T-cell (primary cell): ENCODE measurements around the gene BLTP2. TPM values are rescaled to one million over a fixed set of nuclear protein-coding genes. Genes with fewer than 3 reads are reported as not detected.

Source experiments
- ATAC-seq, 4 experiments: fragments of 200-7000 bp in 3 of 4; fragments of 150-1000 bp in 1 of 4; cut with Tn5 transposase; replicated peaks in 1 of 4; 1 replicate in 3 of 4; 2 replicates in 1 of 4; pipeline ENCODE4 v1.10.0; 2021; ENCODE audit warnings: moderate library complexity in 3 of 4, mild to moderate bottlenecking in 2 of 4, moderate number of reproducible peaks in 1 of 4
- CTCF ChIA-PET, 2 donors: fragments of 300-600 bp; sonication (Branson Sonifier 250); formaldehyde crosslinking; loops; one replicate each; lab custom pipeline; 2022; ENCODE audit warnings: antibody characterized with exemption in 2 of 2; lab: Charles Lee
- POLR2A ChIA-PET, 2 donors: fragments of 300-600 bp; sonication (Branson Sonifier 250); formaldehyde crosslinking; loops; one replicate each; lab custom pipeline; 2022; ENCODE audit warnings: antibody characterized with exemption in 2 of 2; lab: Charles Lee
- DNase-seq, 35 experiments: peaks; one replicate each; pipeline versions ENCODE4 v3.0.0 to v3.0.0-alpha.2; 2013 to 2023
- H3K27ac ChIP-seq: one replicate; pipeline ENCODE4 v1.5.1; 2013; ENCODE audit warnings: low read length
- H3K27me3 ChIP-seq, 2 experiments: replicated peaks in 1 of 2; 1 replicate in 1 of 2; 2 replicates in 1 of 2; pipeline versions ENCODE4 v1.6.1 to v1.7.0; 2013; ENCODE audit warnings: low read length in 1 of 2, mixed read lengths in 1 of 2; ENCODE audit not compliant: control insufficient read depth in 2 of 2, insufficient read depth in 2 of 2; ENCODE audit errors: extremely low read depth in 1 of 2
- H3K36me3 ChIP-seq, 2 donors: 1 replicate in 1 of 2; 2 replicates in 1 of 2; pipeline versions ENCODE4 v1.6.1 to v1.7.0; 2013; ENCODE audit warnings: low read length in 1 of 2; ENCODE audit not compliant: control insufficient read depth in 2 of 2, insufficient read depth in 1 of 2; ENCODE audit errors: extremely low read depth in 1 of 2
- H3K4me1 ChIP-seq, 2 experiments: 1 replicate in 1 of 2; 2 replicates in 1 of 2; pipeline versions ENCODE4 v1.6.1 to v1.7.0; 2013; ENCODE audit warnings: low read length in 2 of 2, mixed read lengths in 1 of 2; ENCODE audit not compliant: insufficient read depth in 2 of 2, control insufficient read depth in 1 of 2; ENCODE audit errors: extremely low read depth in 1 of 2
- H3K4me3 ChIP-seq, 2 donors: 1 replicate in 1 of 2; 2 replicates in 1 of 2; pipeline versions ENCODE4 v1.5.1 to v1.7.0; 2013; ENCODE audit warnings: mild to moderate bottlenecking in 2 of 2, low read length in 1 of 2, moderate library complexity in 1 of 2; ENCODE audit not compliant: control insufficient read depth in 1 of 2; ENCODE audit errors: extremely low read depth in 1 of 2
- H3K9me3 ChIP-seq: 2 replicates; pipeline ENCODE4 v1.7.0; 2013
- H3K27ac Mint-ChIP-seq, 2 donors: one replicate each; pipeline ENCODE4 v1.8.0; 2020 to 2021; ENCODE audit warnings: mild to moderate bottlenecking in 2 of 2, mixed read lengths in 2 of 2
- H3K27me3 Mint-ChIP-seq, 2 donors: one replicate each; pipeline ENCODE4 v1.8.0; 2021 to 2022; ENCODE audit warnings: mixed read lengths in 2 of 2
- H3K36me3 Mint-ChIP-seq: one replicate; pipeline ENCODE4 v1.8.0; 2021; ENCODE audit warnings: mixed read lengths
- H3K4me1 Mint-ChIP-seq, 3 donors: one replicate each; pipeline ENCODE4 v1.8.0; 2020 to 2022; ENCODE audit warnings: mixed read lengths in 3 of 3, mild to moderate bottlenecking in 1 of 3
- H3K4me3 Mint-ChIP-seq, 3 donors: one replicate each; pipeline ENCODE4 v1.8.0; 2020 to 2022; ENCODE audit warnings: mild to moderate bottlenecking in 3 of 3, mixed read lengths in 3 of 3, moderate library complexity in 3 of 3
- H3K9me3 Mint-ChIP-seq, 3 donors: one replicate each; pipeline ENCODE4 v1.8.0; 2020 to 2022; ENCODE audit warnings: mixed read lengths in 3 of 3
- WGBS: methylation state at CpG from one replicate; pipeline ENCODE4 v1.1.5; 2013; ENCODE audit warnings: missing lambda C conversion rate; ENCODE audit not compliant: insufficient coverage; 5-methylcytosine and 5-hydroxymethylcytosine counted together
- total RNA-seq, 35 experiments: library from RNA in 6 of 35; stranded (reverse) in 6 of 35; fragments of 120-200 nt in 1 of 35; gene quantifications; one replicate each; pipeline versions ENCODE4 v1.2.1 to v1.2.4 and lab custom pipeline; 2013 to 2026

BLTP2 gene
- total RNA-seq, 5 donors from 2014 or later (not counting 1 experiment from before 2014, with no cell fraction given) = 129 to 156 (median 138) TPM

DNA sequence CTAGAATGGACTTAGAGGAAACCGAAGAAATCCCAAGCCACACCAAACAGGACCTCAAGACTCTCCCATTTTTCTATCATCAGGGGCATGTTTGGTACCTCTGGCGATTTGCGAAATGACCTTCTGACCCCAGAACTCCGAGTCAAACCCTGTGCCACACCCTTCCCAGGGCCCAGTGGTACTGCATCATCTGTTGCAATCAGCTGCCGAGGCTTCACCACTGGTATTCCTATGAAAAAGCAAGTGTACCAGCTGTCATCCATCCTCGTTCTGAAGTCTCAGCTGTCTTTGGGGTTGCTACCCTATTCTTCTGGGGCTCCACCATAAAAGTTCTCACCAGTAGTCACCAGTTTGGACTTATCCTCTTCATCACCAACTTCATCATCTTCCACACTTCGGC lies 28.7 kb downstream of the BLTP2 start:
- Mint-ChIP-seq H3K36me3 (peaks cover 51% of the 10 kb centered on the region), H3K4me1 (peaks cover 4 to 9% (median 8%) of the 10 kb centered on the region in 3 donors), H3K9me3 (no peaks in the 10 kb centered on the region), H3K4me3 (no peak overlapping the region), H3K27ac (no peak overlapping the region), H3K27me3 (no peaks in the 10 kb centered on the region)
- CTCF ChIA-PET = interaction anchor here in 1 of 2 donors (0.5 to 0.6 kb wide), 2 partner anchors 110 to 225 kb away, joined by 3 read pairs; partner anchors contain the start of gene TLCD1
- POLR2A ChIA-PET = interaction anchor here (0.6 kb wide), 2 partner anchors 20 to 63 kb away, joined by 3 read pairs; no protein-coding TSS in a partner anchor
- Histone ChIP-seq H3K27ac (no peak overlapping the region), H3K27me3 (no peaks in the 10 kb centered on the region), H3K4me1 (no peaks in the 10 kb centered on the region), H3K4me3 (no peak overlapping the region), H3K9me3 (no peaks in the 10 kb centered on the region), H3K36me3 (peaks cover 27 to 72% of the 10 kb centered on the region in 2 donors)
- ATAC-seq (no peak), DNase-seq (no peak)
- 94% methylated on average over 6 of the region's 7 CpGs for WGBS

DNA sequence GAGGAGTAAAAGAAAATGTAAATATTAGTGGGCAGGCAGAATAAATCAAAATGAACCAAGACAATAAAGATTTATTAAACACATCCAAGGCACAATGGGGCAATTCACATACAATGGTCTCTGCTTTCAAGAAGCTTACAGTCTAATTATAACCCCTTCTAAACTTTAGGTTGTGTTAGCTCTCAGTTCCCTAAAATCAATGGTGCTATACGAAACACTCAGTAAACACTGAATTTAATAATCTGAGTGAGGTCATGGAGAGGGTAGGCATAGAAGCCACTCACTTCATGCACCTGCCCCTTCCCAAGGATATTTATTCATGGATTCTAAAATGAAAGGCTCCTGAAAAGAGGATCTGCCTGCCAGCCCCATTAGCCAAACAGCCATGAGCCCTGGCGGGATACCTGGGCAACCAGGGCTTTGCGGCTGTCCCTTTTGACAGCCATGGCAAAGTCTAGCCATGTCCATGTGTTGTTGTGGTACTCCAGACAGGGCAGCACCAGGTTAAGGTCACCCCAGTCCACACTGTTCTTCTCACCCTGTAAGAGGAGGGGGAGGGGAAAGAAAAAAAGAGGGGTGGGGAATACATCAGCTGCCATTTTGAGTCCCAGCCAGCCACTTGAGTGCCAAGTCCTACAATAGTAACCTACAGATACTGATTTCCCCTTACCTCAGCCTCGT lies 29.6 kb downstream of the BLTP2 start:
- H3K4me1 Mint-ChIP-seq = peaks cover 4 to 9% (median 8%) of the 10 kb centered on the region in 3 donors
- ChIA-PET CTCF (interaction anchor here in 1 of 2 donors (0.7 kb wide), 1 partner anchor 454 kb away, joined by 3 read pairs; no protein-coding TSS in a partner anchor), POLR2A (interaction anchor here (0.6 kb wide), 2 partner anchors 19 to 64 kb away, joined by 3 read pairs; no protein-coding TSS in a partner anchor)
- H3K9me3 Mint-ChIP-seq = no peaks in the 10 kb centered on the region
- WGBS = 100% methylated on average over 2 of the region's 4 CpGs
- H3K9me3 ChIP-seq = no peaks in the 10 kb centered on the region
- H3K27ac ChIP-seq = no peak overlapping the region
- no peak overlapping the region for H3K4me3 ChIP-seq
- DNase-seq (no peak), ATAC-seq (no peak)
- H3K36me3 Mint-ChIP-seq = peaks cover 42% of the 10 kb centered on the region
- no peak overlapping the region for H3K4me3 Mint-ChIP-seq
- peaks cover 24 to 63% of the 10 kb centered on the region in 2 donors for H3K36me3 ChIP-seq
- no peaks in the 10 kb centered on the region for H3K27me3 ChIP-seq
- H3K27ac Mint-ChIP-seq = no peak overlapping the region
- H3K4me1 ChIP-seq = no peaks in the 10 kb centered on the region
- H3K27me3 Mint-ChIP-seq = no peaks in the 10 kb centered on the region

DNA sequence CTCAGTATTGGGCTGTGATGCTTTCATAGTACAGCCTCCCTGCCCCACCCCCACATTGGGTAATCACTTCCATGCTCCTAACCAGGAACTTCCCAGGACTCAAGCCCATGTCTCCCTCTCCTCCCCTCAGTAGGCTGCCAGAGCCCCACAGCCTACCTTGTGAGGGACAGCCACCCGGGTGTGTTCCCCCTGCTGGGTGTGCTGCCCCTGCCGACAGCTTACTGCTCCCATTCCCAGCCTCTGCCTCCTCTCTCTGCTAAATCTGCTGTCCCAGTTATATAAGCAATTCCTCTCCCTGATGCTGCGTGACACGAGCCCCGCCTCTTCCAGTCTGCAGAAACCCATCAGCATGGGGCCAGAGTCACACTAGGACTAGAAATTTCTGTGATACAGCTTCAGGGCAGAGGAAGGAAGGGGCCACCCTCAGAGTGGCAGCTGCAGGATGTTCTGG lies 31.0 kb downstream of the BLTP2 start, which contains the start of gene RSKR:
Gene RSKR, minus strand, starts transcription at position 255 of the 451 bp plus-strand sequence. Its CDS starts 24 bp downstream, at position 231.
- H3K4me1 ChIP-seq = no peaks in the 10 kb centered on the region
- H3K36me3 ChIP-seq = peaks cover 13 to 55% of the 10 kb centered on the region in 2 donors
- no peak for DNase-seq
- Mint-ChIP-seq H3K27ac (peak within 1 kb of the TSS in 1 of 2 donors; percentile 52), H3K9me3 (no peaks in the 10 kb centered on the region), H3K36me3 (peaks cover 33% of the 10 kb centered on the region), H3K4me3 (no peak within 1 kb of the TSS), H3K4me1 (peaks cover 4 to 9% (median 8%) of the 10 kb centered on the region in 3 donors), H3K27me3 (no peaks in the 10 kb centered on the region)
- ChIA-PET CTCF (interaction anchor here (0.6 to 1.9 kb wide), 3 partner anchors 14 to 70 kb away, joined by 4 to 5 read pairs (median 5); partner anchors contain the start of gene PIGS (in 1 of the 2)), POLR2A (interaction anchor here in 1 of 2 donors (0.6 kb wide), 1 partner anchor 534 kb away, joined by 10 read pairs; no protein-coding TSS in a partner anchor)
- no peaks in the 10 kb centered on the region for H3K27me3 ChIP-seq
- H3K4me3 ChIP-seq = no peak within 1 kb of the TSS
- 80% methylated on average over 2 of the region's 5 CpGs for WGBS
- H3K9me3 ChIP-seq = no peaks in the 10 kb centered on the region
- H3K27ac ChIP-seq = no peak within 1 kb of the TSS
- no peak for ATAC-seq

DNA sequence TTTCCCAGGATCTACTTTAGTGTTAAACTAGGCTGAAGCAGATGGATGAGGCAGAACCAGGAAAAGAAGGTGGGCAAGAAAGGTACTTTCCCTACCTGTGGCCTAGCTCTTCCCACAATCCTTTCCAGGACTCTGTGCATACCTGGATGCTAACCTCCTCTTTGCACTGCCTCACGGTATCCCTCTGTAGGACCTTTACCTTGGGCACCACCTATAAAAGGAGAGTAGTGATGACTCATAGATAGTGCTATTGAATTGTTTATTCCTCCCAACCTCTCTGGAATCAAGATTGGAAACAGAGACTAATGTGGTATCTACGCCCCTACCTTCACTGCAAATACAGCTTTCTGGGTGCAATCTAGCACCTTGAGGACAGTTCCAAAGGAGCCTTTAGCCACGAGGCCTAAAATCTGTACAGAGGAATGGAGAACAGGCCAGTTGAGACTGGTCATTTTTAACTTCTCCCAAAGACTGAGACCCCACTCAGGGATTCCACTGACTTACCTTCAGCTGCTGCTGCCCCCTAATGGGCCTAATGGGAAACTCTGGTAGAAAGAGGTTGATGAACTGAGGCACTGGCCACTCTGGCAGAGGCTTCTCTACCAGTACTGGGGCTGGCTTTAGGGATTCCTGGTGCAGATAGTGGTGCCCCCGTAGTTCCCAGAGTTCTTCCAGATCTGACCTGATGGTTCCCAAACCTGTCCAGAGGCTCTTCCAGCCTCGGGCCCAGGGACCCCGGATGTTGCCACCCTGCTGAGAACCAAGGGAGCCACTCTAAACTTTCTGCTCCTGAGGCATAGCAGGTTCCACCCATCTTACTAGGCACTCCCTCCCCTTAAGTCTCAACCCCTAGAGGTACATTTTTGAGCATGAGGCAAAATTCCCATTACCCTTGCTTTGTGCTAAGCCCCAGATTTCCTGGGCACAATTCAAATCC lies 31.8 kb downstream of the BLTP2 start:
- no peaks in the 10 kb centered on the region for H3K9me3 ChIP-seq
- Mint-ChIP-seq H3K27me3 (no peaks in the 10 kb centered on the region), H3K4me1 (peaks cover 4 to 9% (median 8%) of the 10 kb centered on the region in 3 donors), H3K4me3 (no peak overlapping the region), H3K9me3 (no peaks in the 10 kb centered on the region), H3K27ac (peak overlapping the region in 1 of 2 donors; percentile 52), H3K36me3 (peaks cover 33% of the 10 kb centered on the region)
- H3K36me3 ChIP-seq = peaks cover 13 to 47% of the 10 kb centered on the region in 2 donors
- ATAC-seq (peak; percentile 48 to 69 (median 60)), DNase-seq (peak in 24 of 35 experiments; percentile 3 to 63 (median 26))
- POLR2A ChIA-PET = interaction anchor here in 1 of 2 donors (0.6 kb wide), 1 partner anchor 535 kb away, joined by 10 read pairs; no protein-coding TSS in a partner anchor
- H3K27ac ChIP-seq = no peak overlapping the region
- CTCF ChIA-PET = interaction anchor here (0.5 to 1.9 kb wide), 8 partner anchors 14 to 170 kb away, joined by 3 to 5 read pairs (median 4); partner anchors contain the start of genes ALDOC (in 1 of the 2) and PIGS (in 1 of the 2)
- no peaks in the 10 kb centered on the region for H3K27me3 ChIP-seq
- no peaks in the 10 kb centered on the region for H3K4me1 ChIP-seq
- H3K4me3 ChIP-seq = no peak overlapping the region
- 92% methylated on average over 4 of the region's 6 CpGs for WGBS

DNA sequence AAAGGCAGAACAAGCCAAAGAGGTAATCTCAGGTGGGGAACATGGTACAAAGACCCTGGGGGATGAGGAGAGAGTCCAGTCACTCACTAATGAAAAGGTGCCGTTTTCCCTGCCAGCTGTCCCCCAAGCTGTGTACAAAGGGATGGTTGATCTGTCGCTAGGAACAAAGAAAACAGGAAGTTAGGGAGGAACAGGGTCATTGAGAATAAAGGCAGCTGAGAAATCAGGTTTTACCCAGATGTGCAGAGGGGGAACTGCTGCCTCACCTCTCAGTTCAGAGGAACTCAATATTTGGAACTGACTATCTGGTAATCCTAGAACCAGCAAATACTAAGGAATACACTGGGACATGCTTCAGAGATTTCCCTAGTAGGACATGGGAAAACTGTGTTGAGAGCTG lies 32.4 kb downstream of the BLTP2 start:
- WGBS = 75% methylated on average over 2 of the region's 2 CpGs
- Mint-ChIP-seq H3K27me3 (no peaks in the 10 kb centered on the region), H3K4me1 (peaks cover 4 to 9% (median 8%) of the 10 kb centered on the region in 3 donors), H3K9me3 (no peaks in the 10 kb centered on the region), H3K4me3 (no peak overlapping the region), H3K27ac (peak overlapping the region; percentile 32 to 70), H3K36me3 (peaks cover 31% of the 10 kb centered on the region)
- ATAC-seq (no peak), DNase-seq (no peak)
- Histone ChIP-seq H3K4me3 (no peak overlapping the region), H3K4me1 (no peaks in the 10 kb centered on the region), H3K9me3 (no peaks in the 10 kb centered on the region), H3K36me3 (peaks cover 13 to 45% of the 10 kb centered on the region in 2 donors), H3K27ac (no peak overlapping the region), H3K27me3 (no peaks in the 10 kb centered on the region)
- POLR2A ChIA-PET = no interaction called here
- CTCF ChIA-PET = interaction anchor here (0.5 to 1.9 kb wide), 7 partner anchors 13 to 170 kb away, joined by 3 to 5 read pairs (median 3); partner anchors contain the start of genes ALDOC (in 1 of the 2) and PIGS (in 1 of the 2)
